Suppressor macrophage treated with lipopolysaccharide for 4 hours (primary cell): ENCODE results near the gene ZNF43.
A peak's percentile ranks its signal among the peaks of the same experiment; 100 is the strongest.
"Not testable (repeated sequence)": the region's sequence is repeated elsewhere in the genome, so short reads cannot be mapped to it uniquely, and the experiment has no call there.

Experiments
- DNase-seq: peaks from one replicate; pipeline ENCODE4 v3.0.0-alpha.2; 2020

The ZNF43 gene

GRCh38 chr19:21808400-21809000, 27.5 kb downstream of the ZNF43 start:
- not testable (repeated sequence) for DNase-seq

- no peak for DNase-seq
Observed at GRCh38 chr19:21789466-21790085, 46.4 kb downstream of the ZNF43 start.

- no peak for DNase-seq
Observed at GRCh38 chr19:21786936-21787335, 49.0 kb downstream of the ZNF43 start.

GRCh38 chr19:21775792-21776191, 60.2 kb downstream of the ZNF43 start:
- DNase-seq, result not testable (repeated sequence)

GRCh38 chr19:21767065-21767800, 68.7 kb downstream of the ZNF43 start, which contains the start of gene ZNF100:
Gene ZNF100, minus strand, starts transcription at chr19:21767579. Its CDS starts 150 bp downstream, at chr19:21767429.
- DNase-seq, result peak; percentile 93

GRCh38 chr19:21766705-21767064, 69.3 kb downstream of the ZNF43 start:
- DNase-seq, result not testable (repeated sequence)

GRCh38 chr19:21765151-21765550, 70.8 kb downstream of the ZNF43 start:
- no peak for DNase-seq

GRCh38 chr19:21761547-21761946, 74.4 kb downstream of the ZNF43 start:
- not testable (repeated sequence) for DNase-seq

- no peak for DNase-seq
Observed at GRCh38 chr19:21758296-21758695, 77.7 kb downstream of the ZNF43 start.

GRCh38 chr19:21755555-21755954, 80.4 kb downstream of the ZNF43 start:
- DNase-seq, result not testable (repeated sequence)
